Measurements from ENCODE around the gene EPN1. TPM values are rescaled to one million over a fixed set of nuclear protein-coding genes. Genes with fewer than 3 reads are reported as not detected.

The EPN1 gene
- 16.2 and 47.1 TPM in 2 replicates for total RNA-seq
- 48.6 and 81.8 TPM in 2 replicates for polyA plus RNA-seq
- 112 and 185 TPM in 2 replicates for polyA plus RNA-seq (2012)
- polyA minus RNA-seq (ENCODE audit: low replicate concordance), result 66.8 and 76.3 TPM in 2 replicates

DNA sequence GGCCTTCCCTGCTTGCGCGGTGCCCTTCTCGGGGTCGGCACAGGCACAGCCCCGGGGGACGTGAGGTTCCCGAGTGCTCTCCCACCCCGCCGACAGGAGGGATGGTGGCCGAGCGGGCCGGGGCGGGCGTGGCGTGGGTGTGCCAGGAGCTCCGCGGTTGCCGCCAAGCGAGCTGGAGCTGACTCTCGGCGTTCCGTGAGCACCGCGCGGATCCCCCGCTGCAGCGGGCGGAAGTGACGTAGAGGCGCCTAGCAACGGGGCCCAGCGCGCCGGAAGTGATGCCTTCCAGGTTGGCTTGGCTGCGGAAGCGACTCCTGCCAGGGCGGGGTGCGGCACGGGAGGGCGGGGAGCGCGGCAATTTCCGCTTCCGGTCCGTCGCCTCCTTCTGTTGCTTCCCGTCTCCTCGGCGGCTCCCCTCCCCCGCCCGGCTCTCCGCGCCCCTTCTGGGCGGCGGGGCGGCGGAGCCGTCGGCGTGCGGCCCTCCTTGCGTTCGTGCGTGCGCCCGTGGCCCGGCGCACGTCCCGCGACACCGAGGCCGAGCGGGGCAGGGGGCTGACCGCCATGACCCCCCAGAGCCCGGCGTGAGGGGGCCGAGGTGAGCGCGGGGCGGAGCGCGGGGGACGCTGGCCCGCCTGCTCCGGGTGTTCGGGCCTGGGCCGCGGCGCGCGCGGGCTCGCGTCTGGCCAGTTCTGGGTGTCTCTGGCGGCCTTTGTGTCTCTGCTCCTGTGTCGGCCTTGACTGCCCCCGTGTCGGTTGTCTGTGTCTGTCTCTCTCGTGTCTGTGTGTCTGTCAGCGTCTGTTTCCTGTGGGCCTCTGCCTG, at the start of gene EPN1:
TSS of gene EPN1 (plus strand) at position 386 of the 820 bp plus-strand sequence. CDS start 3,402 bp downstream, outside the sequence.
- Histone ChIP-seq H3K27me3 (ENCODE audit: control insufficient read depth, insufficient read depth, low read length) (no peaks in the 10 kb centered on the region), H3K36me3 (ENCODE audit: control insufficient read depth, insufficient read depth, low read length) (peaks cover 24% of the 10 kb centered on the region), H3K79me2 (ENCODE audit: control insufficient read depth, insufficient read depth, low read length) (peaks cover 79% of the 10 kb centered on the region), H3K4me3 (replicated peaks in 1 of 4; ENCODE audit: control extremely low read depth in 1 of 4, insufficient read depth in 1 of 4, low read depth in 3 of 4, low read length in 4 of 4) (peak within 1 kb of the TSS; percentile 71 to 90 (median 80)), H4K20me1 (ENCODE audit: control insufficient read depth, extremely low read depth, insufficient read depth, low read length) (peaks cover 4% of the 10 kb centered on the region), H2AFZ (ENCODE audit: low read length) (peak within 1 kb of the TSS; percentile 24), H3K9ac (ENCODE audit: insufficient read depth, low read length) (peak within 1 kb of the TSS; percentile 86), H3K9me3 (ENCODE audit: control insufficient read depth, insufficient read depth, low read depth, low read length) (no peaks in the 10 kb centered on the region), H3K4me2 (ENCODE audit: extremely low read depth, insufficient read depth, low read length) (peak within 1 kb of the TSS; percentile 99), H3K4me1 (ENCODE audit: control insufficient read depth, extremely low read depth, insufficient read depth, low read length) (peaks cover 12% of the 10 kb centered on the region), H3K27ac (ENCODE audit: insufficient read depth, low read length) (peak within 1 kb of the TSS; percentile 90)
- DNase-seq (ENCODE audit: low read depth in 2 of 2), result peak; percentile 96
- TF ChIP-seq EZH2 (IDR thresholded peaks at IDR 0.05; ENCODE audit: low read length, missing control alignments), result no peak
- TF ChIP-seq, protein P1, sequence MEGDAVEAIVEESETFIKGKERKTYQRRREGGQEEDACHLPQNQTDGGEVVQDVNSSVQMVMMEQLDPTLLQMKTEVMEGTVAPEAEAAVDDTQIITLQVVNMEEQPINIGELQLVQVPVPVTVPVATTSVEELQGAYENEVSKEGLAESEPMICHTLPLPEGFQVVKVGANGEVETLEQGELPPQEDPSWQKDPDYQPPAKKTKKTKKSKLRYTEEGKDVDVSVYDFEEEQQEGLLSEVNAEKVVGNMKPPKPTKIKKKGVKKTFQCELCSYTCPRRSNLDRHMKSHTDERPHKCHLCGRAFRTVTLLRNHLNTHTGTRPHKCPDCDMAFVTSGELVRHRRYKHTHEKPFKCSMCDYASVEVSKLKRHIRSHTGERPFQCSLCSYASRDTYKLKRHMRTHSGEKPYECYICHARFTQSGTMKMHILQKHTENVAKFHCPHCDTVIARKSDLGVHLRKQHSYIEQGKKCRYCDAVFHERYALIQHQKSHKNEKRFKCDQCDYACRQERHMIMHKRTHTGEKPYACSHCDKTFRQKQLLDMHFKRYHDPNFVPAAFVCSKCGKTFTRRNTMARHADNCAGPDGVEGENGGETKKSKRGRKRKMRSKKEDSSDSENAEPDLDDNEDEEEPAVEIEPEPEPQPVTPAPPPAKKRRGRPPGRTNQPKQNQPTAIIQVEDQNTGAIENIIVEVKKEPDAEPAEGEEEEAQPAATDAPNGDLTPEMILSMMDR (conservative IDR thresholded peaks at IDR 0.05 in 1 of 2, IDR thresholded peaks at IDR 0.05 in 1 of 2; ENCODE audit: low read depth in 1 of 2, low read length in 2 of 2), result no peak

DNA sequence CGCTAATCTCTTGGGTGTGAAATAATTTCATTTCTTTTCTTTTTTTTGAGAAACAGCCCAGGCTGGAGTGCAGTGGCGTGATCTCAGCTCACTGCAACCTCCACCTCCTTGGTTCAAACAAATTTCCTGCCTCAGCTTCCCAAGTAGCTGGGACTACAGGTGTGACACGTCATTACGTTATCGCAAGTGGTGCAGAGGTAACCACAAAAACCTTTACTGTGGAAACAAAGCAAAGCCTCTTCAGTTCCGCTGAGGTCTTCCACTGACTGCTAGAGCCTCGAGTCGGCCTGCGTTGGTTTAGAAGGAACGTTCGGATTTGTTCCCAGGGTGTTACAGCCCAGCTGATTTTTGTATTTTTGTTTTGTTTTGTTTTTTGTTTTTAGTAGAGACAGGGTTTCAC, 48.7 kb upstream of the EPN1 start:
- Histone ChIP-seq H3K9ac (ENCODE audit: insufficient read depth, low read length) (no peak overlapping the region), H3K9me3 (ENCODE audit: control insufficient read depth, insufficient read depth, low read depth, low read length) (no peaks in the 10 kb centered on the region), H3K4me2 (ENCODE audit: extremely low read depth, insufficient read depth, low read length) (no peak overlapping the region), H2AFZ (ENCODE audit: low read length) (no peak overlapping the region), H3K27me3 (ENCODE audit: control insufficient read depth, insufficient read depth, low read length) (no peaks in the 10 kb centered on the region), H3K4me3 (replicated peaks in 1 of 4; ENCODE audit: control extremely low read depth in 1 of 4, insufficient read depth in 1 of 4, low read depth in 3 of 4, low read length in 4 of 4) (no peak overlapping the region), H3K36me3 (ENCODE audit: control insufficient read depth, insufficient read depth, low read length) (peaks cover 3% of the 10 kb centered on the region), H3K4me1 (ENCODE audit: control insufficient read depth, extremely low read depth, insufficient read depth, low read length) (peaks cover 2% of the 10 kb centered on the region), H3K27ac (ENCODE audit: insufficient read depth, low read length) (no peak overlapping the region), H3K79me2 (ENCODE audit: control insufficient read depth, insufficient read depth, low read length) (no peaks in the 10 kb centered on the region), H4K20me1 (ENCODE audit: control insufficient read depth, extremely low read depth, insufficient read depth, low read length) (no peaks in the 10 kb centered on the region)
- TF ChIP-seq EZH2 (IDR thresholded peaks at IDR 0.05; ENCODE audit: low read length, missing control alignments), result no peak
- TF ChIP-seq, protein P1 (conservative IDR thresholded peaks at IDR 0.05 in 1 of 2, IDR thresholded peaks at IDR 0.05 in 1 of 2; ENCODE audit: low read depth in 1 of 2, low read length in 2 of 2), result no peak
- DNase-seq (ENCODE audit: low read depth in 2 of 2), result no peak

DNA sequence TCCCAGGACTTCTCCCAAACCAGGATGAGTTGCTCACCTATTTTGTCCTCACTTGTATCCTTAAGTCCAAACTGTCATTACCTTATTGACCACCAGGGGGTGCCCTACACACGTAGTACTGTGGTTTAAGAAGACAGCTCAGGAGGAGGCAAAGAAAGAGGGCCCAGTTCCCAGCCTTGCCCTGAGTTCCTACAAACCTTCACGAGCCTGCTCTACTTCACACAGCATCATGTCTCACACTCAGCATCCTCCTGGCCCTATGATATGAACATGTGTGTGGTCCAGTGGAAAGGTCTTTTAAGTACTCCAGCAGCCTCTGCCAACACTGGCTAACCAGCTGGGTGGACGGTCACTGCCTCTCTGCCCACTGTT, 42.6 kb upstream of the EPN1 start:
- peak; percentile 90 to 97 for DNase-seq (ENCODE audit: low read depth in 2 of 2)
- Histone ChIP-seq H4K20me1 (ENCODE audit: control insufficient read depth, extremely low read depth, insufficient read depth, low read length) (no peaks in the 10 kb centered on the region), H3K4me2 (ENCODE audit: extremely low read depth, insufficient read depth, low read length) (no peak overlapping the region), H3K79me2 (ENCODE audit: control insufficient read depth, insufficient read depth, low read length) (peaks cover 25% of the 10 kb centered on the region), H3K4me3 (replicated peaks in 1 of 4; ENCODE audit: control extremely low read depth in 1 of 4, insufficient read depth in 1 of 4, low read depth in 3 of 4, low read length in 4 of 4) (no peak overlapping the region), H3K27me3 (ENCODE audit: control insufficient read depth, insufficient read depth, low read length) (no peaks in the 10 kb centered on the region), H3K9ac (ENCODE audit: insufficient read depth, low read length) (no peak overlapping the region), H3K4me1 (ENCODE audit: control insufficient read depth, extremely low read depth, insufficient read depth, low read length) (peaks cover 6% of the 10 kb centered on the region), H2AFZ (ENCODE audit: low read length) (peak overlapping the region; percentile 84), H3K36me3 (ENCODE audit: control insufficient read depth, insufficient read depth, low read length) (peaks cover under 1% of the 10 kb centered on the region), H3K27ac (ENCODE audit: insufficient read depth, low read length) (no peak overlapping the region), H3K9me3 (ENCODE audit: control insufficient read depth, insufficient read depth, low read depth, low read length) (no peaks in the 10 kb centered on the region)
- TF ChIP-seq EZH2 (IDR thresholded peaks at IDR 0.05; ENCODE audit: low read length, missing control alignments), result no peak
- TF ChIP-seq, protein P1 (conservative IDR thresholded peaks at IDR 0.05 in 1 of 2, IDR thresholded peaks at IDR 0.05 in 1 of 2; ENCODE audit: low read depth in 1 of 2, low read length in 2 of 2), result peak; percentile 79 to 85

All from fibroblast of lung (primary cell).